GM12878 (cell line): ENCODE data around the gene CASP6. TPM values are rescaled to one million over a fixed set of nuclear protein-coding genes. Genes with fewer than 3 reads are reported as not detected.

Experiments
- ATAC-seq: fragments of 200-7000 bp; cut with Tn5 transposase; 3 replicates; pipeline ENCODE4 v1.9.1; 2020; ENCODE audit warnings: mild to moderate bottlenecking, moderate library complexity
- BruUV-seq: library from RNA; stranded (reverse); fragments of 400-500 nt; replicated peaks from 2 replicates; lab custom pipeline; 2021; lab: Mats Ljungman, UMichigan
- CTCF ChIA-PET: fragments of 300-600 bp; sonication (Branson Sonifier 250); formaldehyde crosslinking; extraction: SDS; loops from one replicate; lab custom pipeline; 2021; ENCODE audit warnings: inconsistent platforms; lab: Yijun Ruan, JAX
- POLR2A ChIA-PET: fragments of 350-600 bp; formaldehyde crosslinking; extraction: SDS; loops from one replicate; lab custom pipeline; 2021; ENCODE audit warnings: inconsistent platforms; lab: Charles Lee
- RAD21 ChIA-PET: fragments of 300-600 bp; sonication (Branson Sonifier 250); formaldehyde crosslinking; loops from one replicate; lab custom pipeline; 2023; ENCODE audit warnings: antibody characterized with exemption; ENCODE audit not compliant: unreplicated experiment; lab: Charles Lee
- SMC1A ChIA-PET: fragments of 300-600 bp; sonication (Branson Sonifier 250); formaldehyde crosslinking; loops from one replicate; lab custom pipeline; 2023; ENCODE audit not compliant: unreplicated experiment, uncharacterized antibody; lab: Charles Lee
- DNase-seq: peaks from one replicate; pipeline ENCODE4 v3.0.0-alpha.2; 2011; ENCODE audit warnings: low read depth, low spot score
- FAIRE-seq: peaks from 3 replicates; lab custom pipeline; 2011; peaks lifted over from hg19 to GRCh38; lab: Jason Lieb, UNC
- H2AFZ ChIP-seq: 2 replicates; pipeline ENCODE4 v1.6.0; 2011; ENCODE audit warnings: low read depth, low read length, control low read depth; ENCODE audit not compliant: control insufficient read depth
- H3K27ac ChIP-seq: 2 replicates; pipeline ENCODE4 v1.5.1; 2011; ENCODE audit warnings: control low read depth; ENCODE audit not compliant: control insufficient read depth, insufficient read depth
- H3K27me3 ChIP-seq, 2 experiments: replicated peaks in 1 of 2; 2 replicates each; pipeline versions ENCODE4 v1.6.0 to v1.6.1; 2011; ENCODE audit warnings: low read length in 1 of 2; ENCODE audit not compliant: control insufficient read depth in 2 of 2, insufficient read depth in 2 of 2
- H3K36me3 ChIP-seq, 2 experiments: 2 replicates each; pipeline ENCODE4 v1.5.1; 2011; ENCODE audit warnings: low read length in 1 of 2; ENCODE audit not compliant: control insufficient read depth in 2 of 2, insufficient read depth in 2 of 2
- H3K4me1 ChIP-seq: 2 replicates; pipeline ENCODE4 v1.6.1; 2011; ENCODE audit warnings: mild to moderate bottlenecking, low read length, moderate library complexity, mixed read lengths; ENCODE audit not compliant: control insufficient read depth, insufficient read depth
- H3K4me2 ChIP-seq: 2 replicates; pipeline ENCODE4 v1.6.0; 2011; ENCODE audit warnings: control low read depth; ENCODE audit not compliant: control insufficient read depth, insufficient read depth
- H3K4me3 ChIP-seq: fragments of 200-600 bp; sonication (generic); 2 replicates; pipeline ENCODE4 v1.5.1; 2016
- H3K79me2 ChIP-seq: 2 replicates; pipeline ENCODE4 v1.6.0; 2011; ENCODE audit warnings: low read length; ENCODE audit not compliant: control insufficient read depth, insufficient read depth
- H3K9ac ChIP-seq: 2 replicates; pipeline ENCODE4 v1.8.0; 2011; ENCODE audit warnings: low read length, control low read depth, mixed read lengths; ENCODE audit not compliant: control insufficient read depth, insufficient read depth
- H3K9me3 ChIP-seq: replicated peaks from 3 replicates; pipeline ENCODE4 v1.5.1; 2011; ENCODE audit warnings: mild to moderate bottlenecking, low read length; ENCODE audit not compliant: control insufficient read depth, insufficient read depth
- H4K20me1 ChIP-seq: 2 replicates; pipeline ENCODE4 v1.6.0; 2011; ENCODE audit not compliant: control insufficient read depth, insufficient read depth
- ASH2L ChIP-seq: fragments of 300-600, 200-600 bp; sonication (generic); IDR thresholded peaks from 2 replicates; pipeline ENCODE4 v1.6.1; 2017; ENCODE audit warnings: low read depth, mild to moderate bottlenecking, borderline replicate concordance
- SMC3 ChIP-seq: IDR thresholded peaks from 2 replicates; pipeline ENCODE4 v1.6.1; 2011; ENCODE audit warnings: low read length, improper control_type of control experiment, borderline replicate concordance
- WRNIP1 ChIP-seq: IDR thresholded peaks from 2 replicates; pipeline ENCODE4 v1.6.1; 2011; ENCODE audit warnings: low read depth, low read length, improper control_type of control experiment, borderline replicate concordance
- WGBS: methylation state at CpG from one replicate; pipeline ENCODE4 v1.1.6; 2016; ENCODE audit warnings: low lambda C conversion rate; ENCODE audit not compliant: insufficient replicate concordance, insufficient coverage; ENCODE audit errors: missing lambda C conversion rate; 5-methylcytosine and 5-hydroxymethylcytosine counted together
- in situ Hi-C: fragments of 300-500 bp; cut with MboI; formaldehyde crosslinking; loops from 9 replicates; pipeline ENCODE4 v1.14.3; 2018; ENCODE audit warnings: mixed read lengths
- intact Hi-C: fragments of 100-400 bp; cut with micrococcal nuclease; formaldehyde crosslinking; loops from one replicate; pipeline ENCODE4 v1.14.2; 2022; ENCODE audit not compliant: unreplicated experiment
- polyA plus RNA-seq, 11 experiments: library from polyadenylated mRNA; depleted of rRNA in 4 of 11; unstranded in 6 of 11; stranded (reverse) in 5 of 11; fragments of >200 nt; fragmentation: Nextera tagmentation in 4 of 11; fragmentation: Illumina TruSeq in 1 of 11; extraction: Ambion mirVana in 4 of 11; extraction: Trizol in 1 of 11; gene quantifications; 1 replicate in 1 of 11; 2 replicates in 10 of 11; pipeline versions ENCODE4 v1.2.1 to v1.2.3, GENCODE V29; 2011 to 2016; ENCODE audit warnings: inconsistent platforms in 2 of 11, missing spikeins in 2 of 11, low read depth in 1 of 11
- total RNA-seq, 4 experiments: library from RNA; depleted of rRNA in 3 of 4; stranded (reverse); fragments of >200 nt in 3 of 4; fragmentation: Illumina TruSeq in 1 of 4; extraction: Trizol in 1 of 4; gene quantifications; 2 replicates each; pipeline versions ENCODE4 v1.2.1 to v1.2.3, GENCODE V29; 2013 to 2021
- TF ChIP-seq, protein P1 (sequence below): IDR thresholded peaks from 2 replicates; pipeline ENCODE4 v1.6.1; 2012; ENCODE audit warnings: low read depth, low read length, improper control_type of control experiment
- TF ChIP-seq, protein P2 (sequence below): fragments of 450-650 bp; IDR thresholded peaks from 2 replicates; pipeline ENCODE4 v1.6.1; 2016; ENCODE audit warnings: mild to moderate bottlenecking
- TF ChIP-seq, protein P3 (sequence below): IDR thresholded peaks from 2 replicates; pipeline ENCODE4 v1.6.1; 2011; ENCODE audit warnings: mild to moderate bottlenecking, low read depth, low read length, moderate library complexity; ENCODE audit not compliant: insufficient replicate concordance
- TF ChIP-seq, protein P4 (sequence below): fragments of 450-650 bp; IDR thresholded peaks from 2 replicates; pipeline ENCODE4 v1.6.1; 2016; ENCODE audit warnings: mild to moderate bottlenecking, moderate library complexity, borderline replicate concordance
- TF ChIP-seq, protein P5 (sequence below): fragments of 450-650 bp; IDR thresholded peaks from 2 replicates; pipeline ENCODE4 v1.6.1; 2017; ENCODE audit warnings: mild to moderate bottlenecking

CASP6 gene
- total and polyA plus RNA-seq, 10 of the 15 experiments (the other 5 are each of a cell fraction or from before 2014, with no cell fraction given): 20.0 to 66.8 (median 30.8) TPM

DNA sequence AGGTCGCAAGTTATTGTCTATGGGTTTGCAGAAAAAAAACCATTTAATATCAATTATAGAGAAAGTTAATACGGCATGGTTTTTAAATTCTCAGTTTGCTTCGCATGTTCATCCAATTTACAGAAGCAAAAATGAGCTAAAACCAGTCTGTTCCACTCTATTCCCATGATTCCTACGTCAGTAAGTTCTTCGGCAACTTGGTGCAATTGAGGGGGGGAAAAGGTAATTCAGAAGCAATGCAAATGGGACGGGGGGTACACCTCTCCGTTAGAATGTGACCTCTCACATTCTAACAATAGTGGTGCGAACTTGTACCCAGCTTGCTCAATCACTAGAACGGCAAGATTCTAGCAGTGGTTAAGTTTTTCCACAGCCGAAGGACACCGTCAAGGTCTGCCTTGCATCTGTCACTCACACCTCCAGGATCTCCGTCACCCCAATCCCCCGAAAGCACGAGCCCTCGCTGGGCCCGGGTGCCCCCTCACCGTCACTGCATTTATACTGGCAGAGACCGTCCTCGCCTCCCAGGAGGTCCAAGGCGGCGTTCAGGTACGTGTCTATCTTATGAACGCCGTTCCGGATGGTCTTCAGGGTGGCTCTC is 26.0 kb upstream of the CASP6 start:
- Histone ChIP-seq H3K79me2 (peaks cover 5% of the 10 kb centered on the region), H3K4me2 (peak overlapping the region; percentile 99), H3K36me3 (no peaks in the 10 kb centered on the region), H3K27me3 (no peaks in the 10 kb centered on the region), H3K4me3 (peak overlapping the region; percentile 85), H3K4me1 (no peaks in the 10 kb centered on the region), H2AFZ (peak overlapping the region; percentile 96), H3K9ac (peak overlapping the region; percentile 75), H3K27ac (0 out of 2 replicates have a peak overlapping the region, but pooled peaks have one; percentile 21), H4K20me1 (no peaks in the 10 kb centered on the region), H3K9me3 (no peaks in the 10 kb centered on the region)
- DNase-seq (no peak), FAIRE-seq (peak; percentile 52), ATAC-seq (no peak)
- RAD21 ChIA-PET: no interaction called here
- TF ChIP-seq, protein P1, sequence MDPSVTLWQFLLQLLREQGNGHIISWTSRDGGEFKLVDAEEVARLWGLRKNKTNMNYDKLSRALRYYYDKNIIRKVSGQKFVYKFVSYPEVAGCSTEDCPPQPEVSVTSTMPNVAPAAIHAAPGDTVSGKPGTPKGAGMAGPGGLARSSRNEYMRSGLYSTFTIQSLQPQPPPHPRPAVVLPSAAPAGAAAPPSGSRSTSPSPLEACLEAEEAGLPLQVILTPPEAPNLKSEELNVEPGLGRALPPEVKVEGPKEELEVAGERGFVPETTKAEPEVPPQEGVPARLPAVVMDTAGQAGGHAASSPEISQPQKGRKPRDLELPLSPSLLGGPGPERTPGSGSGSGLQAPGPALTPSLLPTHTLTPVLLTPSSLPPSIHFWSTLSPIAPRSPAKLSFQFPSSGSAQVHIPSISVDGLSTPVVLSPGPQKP: no peak
- TF ChIP-seq, protein P2, sequence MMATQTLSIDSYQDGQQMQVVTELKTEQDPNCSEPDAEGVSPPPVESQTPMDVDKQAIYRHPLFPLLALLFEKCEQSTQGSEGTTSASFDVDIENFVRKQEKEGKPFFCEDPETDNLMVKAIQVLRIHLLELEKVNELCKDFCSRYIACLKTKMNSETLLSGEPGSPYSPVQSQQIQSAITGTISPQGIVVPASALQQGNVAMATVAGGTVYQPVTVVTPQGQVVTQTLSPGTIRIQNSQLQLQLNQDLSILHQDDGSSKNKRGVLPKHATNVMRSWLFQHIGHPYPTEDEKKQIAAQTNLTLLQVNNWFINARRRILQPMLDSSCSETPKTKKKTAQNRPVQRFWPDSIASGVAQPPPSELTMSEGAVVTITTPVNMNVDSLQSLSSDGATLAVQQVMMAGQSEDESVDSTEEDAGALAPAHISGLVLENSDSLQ: peak; percentile 76
- TF ChIP-seq, protein P3, sequence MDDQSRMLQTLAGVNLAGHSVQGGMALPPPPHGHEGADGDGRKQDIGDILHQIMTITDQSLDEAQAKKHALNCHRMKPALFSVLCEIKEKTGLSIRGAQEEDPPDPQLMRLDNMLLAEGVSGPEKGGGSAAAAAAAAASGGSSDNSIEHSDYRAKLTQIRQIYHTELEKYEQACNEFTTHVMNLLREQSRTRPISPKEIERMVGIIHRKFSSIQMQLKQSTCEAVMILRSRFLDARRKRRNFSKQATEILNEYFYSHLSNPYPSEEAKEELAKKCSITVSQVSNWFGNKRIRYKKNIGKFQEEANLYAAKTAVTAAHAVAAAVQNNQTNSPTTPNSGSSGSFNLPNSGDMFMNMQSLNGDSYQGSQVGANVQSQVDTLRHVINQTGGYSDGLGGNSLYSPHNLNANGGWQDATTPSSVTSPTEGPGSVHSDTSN: peak; percentile 30
- TF ChIP-seq, protein P4, sequence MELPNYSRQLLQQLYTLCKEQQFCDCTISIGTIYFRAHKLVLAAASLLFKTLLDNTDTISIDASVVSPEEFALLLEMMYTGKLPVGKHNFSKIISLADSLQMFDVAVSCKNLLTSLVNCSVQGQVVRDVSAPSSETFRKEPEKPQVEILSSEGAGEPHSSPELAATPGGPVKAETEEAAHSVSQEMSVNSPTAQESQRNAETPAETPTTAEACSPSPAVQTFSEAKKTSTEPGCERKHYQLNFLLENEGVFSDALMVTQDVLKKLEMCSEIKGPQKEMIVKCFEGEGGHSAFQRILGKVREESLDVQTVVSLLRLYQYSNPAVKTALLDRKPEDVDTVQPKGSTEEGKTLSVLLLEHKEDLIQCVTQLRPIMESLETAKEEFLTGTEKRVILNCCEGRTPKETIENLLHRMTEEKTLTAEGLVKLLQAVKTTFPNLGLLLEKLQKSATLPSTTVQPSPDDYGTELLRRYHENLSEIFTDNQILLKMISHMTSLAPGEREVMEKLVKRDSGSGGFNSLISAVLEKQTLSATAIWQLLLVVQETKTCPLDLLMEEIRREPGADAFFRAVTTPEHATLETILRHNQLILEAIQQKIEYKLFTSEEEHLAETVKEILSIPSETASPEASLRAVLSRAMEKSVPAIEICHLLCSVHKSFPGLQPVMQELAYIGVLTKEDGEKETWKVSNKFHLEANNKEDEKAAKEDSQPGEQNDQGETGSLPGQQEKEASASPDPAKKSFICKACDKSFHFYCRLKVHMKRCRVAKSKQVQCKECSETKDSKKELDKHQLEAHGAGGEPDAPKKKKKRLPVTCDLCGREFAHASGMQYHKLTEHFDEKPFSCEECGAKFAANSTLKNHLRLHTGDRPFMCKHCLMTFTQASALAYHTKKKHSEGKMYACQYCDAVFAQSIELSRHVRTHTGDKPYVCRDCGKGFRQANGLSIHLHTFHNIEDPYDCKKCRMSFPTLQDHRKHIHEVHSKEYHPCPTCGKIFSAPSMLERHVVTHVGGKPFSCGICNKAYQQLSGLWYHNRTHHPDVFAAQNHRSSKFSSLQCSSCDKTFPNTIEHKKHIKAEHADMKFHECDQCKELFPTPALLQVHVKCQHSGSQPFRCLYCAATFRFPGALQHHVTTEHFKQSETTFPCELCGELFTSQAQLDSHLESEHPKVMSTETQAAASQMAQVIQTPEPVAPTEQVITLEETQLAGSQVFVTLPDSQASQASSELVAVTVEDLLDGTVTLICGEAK: no peak
- TF ChIP-seq WRNIP1 (no peak), ASH2L (0 out of 2 replicates have a peak, but pooled peaks have one; percentile 17), SMC3 (no peak)
- TF ChIP-seq, protein P5, sequence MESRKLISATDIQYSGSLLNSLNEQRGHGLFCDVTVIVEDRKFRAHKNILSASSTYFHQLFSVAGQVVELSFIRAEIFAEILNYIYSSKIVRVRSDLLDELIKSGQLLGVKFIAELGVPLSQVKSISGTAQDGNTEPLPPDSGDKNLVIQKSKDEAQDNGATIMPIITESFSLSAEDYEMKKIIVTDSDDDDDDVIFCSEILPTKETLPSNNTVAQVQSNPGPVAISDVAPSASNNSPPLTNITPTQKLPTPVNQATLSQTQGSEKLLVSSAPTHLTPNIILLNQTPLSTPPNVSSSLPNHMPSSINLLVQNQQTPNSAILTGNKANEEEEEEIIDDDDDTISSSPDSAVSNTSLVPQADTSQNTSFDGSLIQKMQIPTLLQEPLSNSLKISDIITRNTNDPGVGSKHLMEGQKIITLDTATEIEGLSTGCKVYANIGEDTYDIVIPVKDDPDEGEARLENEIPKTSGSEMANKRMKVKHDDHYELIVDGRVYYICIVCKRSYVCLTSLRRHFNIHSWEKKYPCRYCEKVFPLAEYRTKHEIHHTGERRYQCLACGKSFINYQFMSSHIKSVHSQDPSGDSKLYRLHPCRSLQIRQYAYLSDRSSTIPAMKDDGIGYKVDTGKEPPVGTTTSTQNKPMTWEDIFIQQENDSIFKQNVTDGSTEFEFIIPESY: no peak
- in situ Hi-C loops: no loop called here
- no TSS peak for BruUV-seq
- WGBS: 6% methylated on average over 25 of the region's 25 CpGs
- intact Hi-C loops: no loop called here
- CTCF ChIA-PET: interaction anchor here (1.0 kb wide), 1 partner anchor 165 kb away, joined by 3 read pairs; no protein-coding TSS in a partner anchor
- SMC1A ChIA-PET: interaction anchor here (0.6 to 2.0 kb wide), 5 partner anchors 13 to 302 kb away, joined by 3 to 9 read pairs (median 6); partner anchors contain the start of gene CASP6
- POLR2A ChIA-PET: interaction anchor here (0.5 to 2.1 kb wide), 8 partner anchors 22 to 469 kb away, joined by 3 to 13 read pairs (median 6); partner anchors contain the start of genes CASP6, ELOVL6 and GAR1
